K562 (cell line): Measurements from ENCODE around the gene ABHD16A. TPM values are rescaled to one million over a fixed set of nuclear protein-coding genes. Genes with fewer than 3 reads are reported as not detected.

Source experiments
- CHD2 ChIP-seq: IDR thresholded peaks from 2 replicates; pipeline ENCODE4 v1.6.1; 2011; ENCODE audit warnings: low read depth, low read length
- CREB1 ChIP-seq, 2 experiments: sonication (generic) in 1 of 2; formaldehyde crosslinking in 1 of 2; IDR thresholded peaks; 2 replicates each; pipeline versions ENCODE4 v1.6.1 to v1.8.0; 2012 to 2022; ENCODE audit warnings: inconsistent platforms in 1 of 2, mild to moderate bottlenecking in 1 of 2, missing genetic modification reagents in 1 of 2, moderate library complexity in 1 of 2
- NFIC ChIP-seq: fragments of 450-650 bp; IDR thresholded peaks from 2 replicates; pipeline ENCODE4 v1.6.1; 2017; ENCODE audit warnings: mild to moderate bottlenecking, inconsistent platforms
- SAFB ChIP-seq: fragments of 200-400 bp; formaldehyde crosslinking; IDR thresholded peaks from 2 replicates; pipeline ENCODE4 v1.6.1; 2017; ENCODE audit warnings: low read depth, low read length, borderline replicate concordance
- ZBTB17 ChIP-seq: fragments of 450-650 bp; formaldehyde crosslinking; IDR thresholded peaks from 2 replicates; pipeline ENCODE4 v1.4.0; 2020; ENCODE audit warnings: mild to moderate bottlenecking
- ZNF224 ChIP-seq: sonication (generic); formaldehyde crosslinking; IDR thresholded peaks from 2 replicates; pipeline ENCODE4 v1.8.0; 2022; ENCODE audit warnings: mild to moderate bottlenecking, missing genetic modification reagents
- ZNF41 ChIP-seq: fragments of 250-450 bp; sonication (Bioruptor Pico); conservative IDR thresholded peaks from 2 replicates; pipeline ENCODE4 v1.4.0; 2020; ENCODE audit warnings: mild to moderate bottlenecking
- ZNF766 ChIP-seq: fragments of 200-800 bp; sonication (Bioruptor generic); conservative IDR thresholded peaks from 2 replicates; pipeline ENCODE4 v1.6.1; 2016; ENCODE audit warnings: missing genetic modification characterization, missing compliant biosample characterization
- polyA plus RNA-seq, 8 experiments: library from polyadenylated mRNA; depleted of rRNA in 4 of 8; stranded (reverse) in 5 of 8; unstranded in 3 of 8; fragments of >200 nt; fragmentation: Nextera tagmentation in 2 of 8; fragmentation: Illumina TruSeq in 1 of 8; extraction: Ambion mirVana in 2 of 8; extraction: Trizol in 1 of 8; gene quantifications; 2 replicates each; pipeline versions ENCODE4 v1.2.1 to v1.2.3, GENCODE V29; 2011 to 2014; ENCODE audit warnings: inconsistent platforms in 1 of 8, missing spikeins in 1 of 8
- total RNA-seq, 7 experiments: library from RNA; depleted of rRNA in 6 of 7; stranded (reverse); fragments of >200 nt in 6 of 7; fragmentation: Illumina TruSeq in 2 of 7; extraction: Trizol in 2 of 7; gene quantifications; 2 replicates each; pipeline versions ENCODE4 v1.2.1 to v1.2.3, GENCODE V29; 2011 to 2021; ENCODE audit warnings: low replicate concordance in 1 of 7
- TF ChIP-seq, protein P1 (sequence below), 2 experiments: fragments of 150-350 bp in 1 of 2; IDR thresholded peaks; 2 replicates each; pipeline ENCODE4 v1.6.1; 2012 to 2016; ENCODE audit warnings: low read depth in 2 of 2, low read length in 2 of 2, mild to moderate bottlenecking in 1 of 2, moderate library complexity in 1 of 2
- TF ChIP-seq, protein P2 (sequence below), 2 experiments: fragments of 450-650 bp; formaldehyde crosslinking in 1 of 2; IDR thresholded peaks; 2 replicates each; pipeline versions ENCODE4 v1.4.0 to v1.6.1; 2014 to 2020; ENCODE audit warnings: mild to moderate bottlenecking in 2 of 2, borderline replicate concordance in 1 of 2, low read depth in 1 of 2
- TF ChIP-seq, protein P3 (sequence below): fragments of 150-350 bp; IDR thresholded peaks from 2 replicates; pipeline ENCODE4 v1.6.1; 2014; ENCODE audit warnings: low read depth, mild to moderate bottlenecking, low read length, borderline replicate concordance

Gene ABHD16A
- total and polyA plus RNA-seq, 9 of the 15 experiments (the other 6 are each of a cell fraction or from before 2014, with no cell fraction given): 25.8 to 120 (median 81.6) TPM

DNA sequence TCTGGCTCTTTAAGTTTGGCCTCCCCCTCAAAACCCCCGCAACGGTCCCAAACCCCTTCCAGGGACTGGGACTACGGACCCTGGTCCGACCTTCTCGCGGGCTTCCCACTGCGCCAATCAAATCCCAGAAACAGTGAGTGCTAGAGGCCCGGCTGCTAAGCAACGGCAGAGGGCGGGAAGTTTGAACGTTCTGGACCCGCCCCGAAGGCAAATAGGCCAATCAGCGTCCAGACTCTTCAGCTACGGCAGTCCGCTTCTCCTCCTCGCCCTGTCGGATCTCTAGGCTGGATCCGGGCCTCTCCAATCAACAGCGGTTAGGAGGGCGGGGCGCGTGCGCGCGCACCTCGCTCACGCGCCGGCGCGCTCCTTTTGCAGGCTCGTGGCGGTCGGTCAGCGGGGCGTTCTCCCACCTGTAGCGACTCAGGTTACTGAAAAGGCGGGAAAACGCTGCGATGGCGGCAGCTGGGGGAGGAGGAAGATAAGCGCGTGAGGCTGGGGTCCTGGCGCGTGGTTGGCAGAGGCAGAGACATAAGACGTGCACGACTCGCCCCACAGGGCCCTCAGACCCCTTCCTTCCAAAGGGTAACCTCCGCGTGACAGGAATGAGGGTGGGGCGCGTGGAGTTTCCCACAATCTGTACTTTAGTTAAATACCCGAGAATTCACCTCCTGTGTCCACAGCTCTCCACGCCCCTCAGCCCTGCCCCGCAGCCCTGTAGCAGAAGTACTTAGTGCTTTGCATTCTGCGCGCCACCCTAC is 36.7 kb upstream of the ABHD16A start, which contains the start of gene MSH5 (continued):
- TF ChIP-seq, protein P1, sequence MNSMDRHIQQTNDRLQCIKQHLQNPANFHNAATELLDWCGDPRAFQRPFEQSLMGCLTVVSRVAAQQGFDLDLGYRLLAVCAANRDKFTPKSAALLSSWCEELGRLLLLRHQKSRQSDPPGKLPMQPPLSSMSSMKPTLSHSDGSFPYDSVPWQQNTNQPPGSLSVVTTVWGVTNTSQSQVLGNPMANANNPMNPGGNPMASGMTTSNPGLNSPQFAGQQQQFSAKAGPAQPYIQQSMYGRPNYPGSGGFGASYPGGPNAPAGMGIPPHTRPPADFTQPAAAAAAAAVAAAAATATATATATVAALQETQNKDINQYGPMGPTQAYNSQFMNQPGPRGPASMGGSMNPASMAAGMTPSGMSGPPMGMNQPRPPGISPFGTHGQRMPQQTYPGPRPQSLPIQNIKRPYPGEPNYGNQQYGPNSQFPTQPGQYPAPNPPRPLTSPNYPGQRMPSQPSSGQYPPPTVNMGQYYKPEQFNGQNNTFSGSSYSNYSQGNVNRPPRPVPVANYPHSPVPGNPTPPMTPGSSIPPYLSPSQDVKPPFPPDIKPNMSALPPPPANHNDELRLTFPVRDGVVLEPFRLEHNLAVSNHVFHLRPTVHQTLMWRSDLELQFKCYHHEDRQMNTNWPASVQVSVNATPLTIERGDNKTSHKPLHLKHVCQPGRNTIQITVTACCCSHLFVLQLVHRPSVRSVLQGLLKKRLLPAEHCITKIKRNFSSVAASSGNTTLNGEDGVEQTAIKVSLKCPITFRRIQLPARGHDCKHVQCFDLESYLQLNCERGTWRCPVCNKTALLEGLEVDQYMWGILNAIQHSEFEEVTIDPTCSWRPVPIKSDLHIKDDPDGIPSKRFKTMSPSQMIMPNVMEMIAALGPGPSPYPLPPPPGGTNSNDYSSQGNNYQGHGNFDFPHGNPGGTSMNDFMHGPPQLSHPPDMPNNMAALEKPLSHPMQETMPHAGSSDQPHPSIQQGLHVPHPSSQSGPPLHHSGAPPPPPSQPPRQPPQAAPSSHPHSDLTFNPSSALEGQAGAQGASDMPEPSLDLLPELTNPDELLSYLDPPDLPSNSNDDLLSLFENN (IDR thresholded peaks at IDR 0.05; ENCODE audit: low read depth in 2 of 2, low read length in 2 of 2): peak in 1 of 2 experiments; percentile 16; a peak in 2 of 4 replicates
- TF ChIP-seq, protein P2, sequence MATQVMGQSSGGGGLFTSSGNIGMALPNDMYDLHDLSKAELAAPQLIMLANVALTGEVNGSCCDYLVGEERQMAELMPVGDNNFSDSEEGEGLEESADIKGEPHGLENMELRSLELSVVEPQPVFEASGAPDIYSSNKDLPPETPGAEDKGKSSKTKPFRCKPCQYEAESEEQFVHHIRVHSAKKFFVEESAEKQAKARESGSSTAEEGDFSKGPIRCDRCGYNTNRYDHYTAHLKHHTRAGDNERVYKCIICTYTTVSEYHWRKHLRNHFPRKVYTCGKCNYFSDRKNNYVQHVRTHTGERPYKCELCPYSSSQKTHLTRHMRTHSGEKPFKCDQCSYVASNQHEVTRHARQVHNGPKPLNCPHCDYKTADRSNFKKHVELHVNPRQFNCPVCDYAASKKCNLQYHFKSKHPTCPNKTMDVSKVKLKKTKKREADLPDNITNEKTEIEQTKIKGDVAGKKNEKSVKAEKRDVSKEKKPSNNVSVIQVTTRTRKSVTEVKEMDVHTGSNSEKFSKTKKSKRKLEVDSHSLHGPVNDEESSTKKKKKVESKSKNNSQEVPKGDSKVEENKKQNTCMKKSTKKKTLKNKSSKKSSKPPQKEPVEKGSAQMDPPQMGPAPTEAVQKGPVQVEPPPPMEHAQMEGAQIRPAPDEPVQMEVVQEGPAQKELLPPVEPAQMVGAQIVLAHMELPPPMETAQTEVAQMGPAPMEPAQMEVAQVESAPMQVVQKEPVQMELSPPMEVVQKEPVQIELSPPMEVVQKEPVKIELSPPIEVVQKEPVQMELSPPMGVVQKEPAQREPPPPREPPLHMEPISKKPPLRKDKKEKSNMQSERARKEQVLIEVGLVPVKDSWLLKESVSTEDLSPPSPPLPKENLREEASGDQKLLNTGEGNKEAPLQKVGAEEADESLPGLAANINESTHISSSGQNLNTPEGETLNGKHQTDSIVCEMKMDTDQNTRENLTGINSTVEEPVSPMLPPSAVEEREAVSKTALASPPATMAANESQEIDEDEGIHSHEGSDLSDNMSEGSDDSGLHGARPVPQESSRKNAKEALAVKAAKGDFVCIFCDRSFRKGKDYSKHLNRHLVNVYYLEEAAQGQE (IDR thresholded peaks at IDR 0.05; ENCODE audit: borderline replicate concordance): no peak
- TF ChIP-seq, protein P2 (CRISPR knock-in tag; IDR thresholded peaks at IDR 0.05; ENCODE audit: low read depth): peak; percentile 81
- TF ChIP-seq CHD2 (peak; percentile 92), ZNF41 (CRISPR knock-in tag) (no peak), ZBTB17 (CRISPR knock-in tag) (peak; percentile 72), ZNF766 (no peak), NFIC (no peak), CREB1 (IDR thresholded peaks at IDR 0.05) (peak; percentile 78), CREB1 (CRISPR knock-in tag; IDR thresholded peaks at IDR 0.05) (no peak), ZNF224 (CRISPR knock-in tag) (peak; percentile 91; the same call in 1 of the 2 replicates), SAFB (peak; percentile 39; the same call in 1 of the 2 replicates)
- TF ChIP-seq, protein P3, sequence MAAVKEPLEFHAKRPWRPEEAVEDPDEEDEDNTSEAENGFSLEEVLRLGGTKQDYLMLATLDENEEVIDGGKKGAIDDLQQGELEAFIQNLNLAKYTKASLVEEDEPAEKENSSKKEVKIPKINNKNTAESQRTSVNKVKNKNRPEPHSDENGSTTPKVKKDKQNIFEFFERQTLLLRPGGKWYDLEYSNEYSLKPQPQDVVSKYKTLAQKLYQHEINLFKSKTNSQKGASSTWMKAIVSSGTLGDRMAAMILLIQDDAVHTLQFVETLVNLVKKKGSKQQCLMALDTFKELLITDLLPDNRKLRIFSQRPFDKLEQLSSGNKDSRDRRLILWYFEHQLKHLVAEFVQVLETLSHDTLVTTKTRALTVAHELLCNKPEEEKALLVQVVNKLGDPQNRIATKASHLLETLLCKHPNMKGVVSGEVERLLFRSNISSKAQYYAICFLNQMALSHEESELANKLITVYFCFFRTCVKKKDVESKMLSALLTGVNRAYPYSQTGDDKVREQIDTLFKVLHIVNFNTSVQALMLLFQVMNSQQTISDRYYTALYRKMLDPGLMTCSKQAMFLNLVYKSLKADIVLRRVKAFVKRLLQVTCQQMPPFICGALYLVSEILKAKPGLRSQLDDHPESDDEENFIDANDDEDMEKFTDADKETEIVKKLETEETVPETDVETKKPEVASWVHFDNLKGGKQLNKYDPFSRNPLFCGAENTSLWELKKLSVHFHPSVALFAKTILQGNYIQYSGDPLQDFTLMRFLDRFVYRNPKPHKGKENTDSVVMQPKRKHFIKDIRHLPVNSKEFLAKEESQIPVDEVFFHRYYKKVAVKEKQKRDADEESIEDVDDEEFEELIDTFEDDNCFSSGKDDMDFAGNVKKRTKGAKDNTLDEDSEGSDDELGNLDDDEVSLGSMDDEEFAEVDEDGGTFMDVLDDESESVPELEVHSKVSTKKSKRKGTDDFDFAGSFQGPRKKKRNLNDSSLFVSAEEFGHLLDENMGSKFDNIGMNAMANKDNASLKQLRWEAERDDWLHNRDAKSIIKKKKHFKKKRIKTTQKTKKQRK: peak; percentile 87
